ENCODE results near the gene RUNX1.

Gene RUNX1

DNA sequence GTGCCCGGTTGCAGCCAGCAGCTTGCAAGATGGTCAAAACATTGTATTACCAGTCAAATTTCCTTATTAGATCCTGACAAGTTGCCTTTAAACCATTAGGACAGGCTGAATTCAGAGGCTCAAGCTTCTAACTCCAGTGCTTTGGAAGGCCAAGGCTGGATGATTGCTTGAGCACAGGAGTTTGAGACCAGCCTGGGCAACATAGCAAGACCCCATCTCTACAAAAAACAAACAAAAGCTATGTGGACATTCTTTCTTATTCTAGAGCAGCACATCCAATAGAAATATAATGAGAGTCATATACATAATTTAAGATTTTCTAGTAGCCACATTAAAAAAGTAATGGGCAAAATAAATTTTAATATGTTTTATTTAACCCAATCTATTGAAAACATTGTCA lies 149.3 kb downstream of the RUNX1 start:
- H3K27ac ChIP-seq = no peak overlapping the region
- TF ChIP-seq ZFX (IDR thresholded peaks at IDR 0.05; ENCODE audit: borderline replicate concordance) = no peak
- TF ChIP-seq, protein P1, sequence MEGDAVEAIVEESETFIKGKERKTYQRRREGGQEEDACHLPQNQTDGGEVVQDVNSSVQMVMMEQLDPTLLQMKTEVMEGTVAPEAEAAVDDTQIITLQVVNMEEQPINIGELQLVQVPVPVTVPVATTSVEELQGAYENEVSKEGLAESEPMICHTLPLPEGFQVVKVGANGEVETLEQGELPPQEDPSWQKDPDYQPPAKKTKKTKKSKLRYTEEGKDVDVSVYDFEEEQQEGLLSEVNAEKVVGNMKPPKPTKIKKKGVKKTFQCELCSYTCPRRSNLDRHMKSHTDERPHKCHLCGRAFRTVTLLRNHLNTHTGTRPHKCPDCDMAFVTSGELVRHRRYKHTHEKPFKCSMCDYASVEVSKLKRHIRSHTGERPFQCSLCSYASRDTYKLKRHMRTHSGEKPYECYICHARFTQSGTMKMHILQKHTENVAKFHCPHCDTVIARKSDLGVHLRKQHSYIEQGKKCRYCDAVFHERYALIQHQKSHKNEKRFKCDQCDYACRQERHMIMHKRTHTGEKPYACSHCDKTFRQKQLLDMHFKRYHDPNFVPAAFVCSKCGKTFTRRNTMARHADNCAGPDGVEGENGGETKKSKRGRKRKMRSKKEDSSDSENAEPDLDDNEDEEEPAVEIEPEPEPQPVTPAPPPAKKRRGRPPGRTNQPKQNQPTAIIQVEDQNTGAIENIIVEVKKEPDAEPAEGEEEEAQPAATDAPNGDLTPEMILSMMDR (IDR thresholded peaks at IDR 0.05) = no peak

DNA sequence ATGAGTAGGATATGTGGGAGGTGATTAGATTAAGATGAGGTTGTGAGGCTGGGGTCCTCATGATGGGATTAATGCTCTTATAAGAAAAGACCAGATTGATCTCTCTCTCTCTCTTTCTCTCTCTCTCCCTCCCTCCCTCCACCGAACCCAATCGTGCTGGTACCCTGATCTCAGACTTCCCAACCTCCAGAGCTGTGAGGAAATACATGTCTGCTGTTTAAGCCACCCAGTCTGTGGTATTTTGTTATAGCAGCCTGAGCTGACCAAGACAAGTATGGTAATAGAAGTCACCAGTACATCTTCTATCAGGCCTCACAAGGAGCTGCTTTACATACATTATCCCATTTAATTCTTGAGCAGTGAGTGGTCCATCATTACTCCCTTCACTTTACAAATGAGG lies 149.8 kb downstream of the RUNX1 start:
- no peak overlapping the region for H3K27ac ChIP-seq
- no peak for TF ChIP-seq ZFX (IDR thresholded peaks at IDR 0.05; ENCODE audit: borderline replicate concordance)
- TF ChIP-seq, protein P1 (IDR thresholded peaks at IDR 0.05) = no peak

GRCh38 chr21:34897828-34898227 lies 151.3 kb downstream of the RUNX1 start:
- TF ChIP-seq, protein P1 (IDR thresholded peaks at IDR 0.05) = no peak
- TF ChIP-seq ZFX (IDR thresholded peaks at IDR 0.05; ENCODE audit: borderline replicate concordance) = no peak
- no peak overlapping the region for H3K27ac ChIP-seq

DNA sequence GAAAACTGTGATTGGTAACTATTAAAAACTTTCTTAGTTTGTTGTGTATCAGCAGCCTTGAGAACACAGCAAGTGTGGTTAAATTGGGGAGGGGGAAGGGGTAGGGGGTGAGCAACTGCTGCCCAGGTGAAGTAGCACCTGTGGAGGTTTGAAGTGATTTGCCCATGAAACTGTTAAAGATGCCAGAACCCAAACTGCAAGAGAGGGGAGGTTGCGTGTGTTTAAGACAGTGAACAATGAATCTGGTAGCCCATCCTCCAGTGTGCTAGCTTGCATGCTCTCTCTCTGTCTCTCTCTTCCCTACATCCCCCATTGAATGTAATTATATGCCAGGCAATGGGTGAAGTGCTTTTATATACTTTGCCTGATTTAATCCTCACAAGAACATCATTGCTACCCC lies 154.7 kb downstream of the RUNX1 start:
- TF ChIP-seq, protein P1 (IDR thresholded peaks at IDR 0.05) = no peak
- H3K27ac ChIP-seq = no peak overlapping the region

- TF ChIP-seq, protein P1 (IDR thresholded peaks at IDR 0.05) = no peak
- TF ChIP-seq ZFX (IDR thresholded peaks at IDR 0.05; ENCODE audit: borderline replicate concordance) = no peak
- no peak overlapping the region for H3K27ac ChIP-seq
Observed at GRCh38 chr21:34892209-34892608, 156.9 kb downstream of the RUNX1 start.

- no peak overlapping the region for H3K27ac ChIP-seq
- TF ChIP-seq, protein P1 (IDR thresholded peaks at IDR 0.05) = no peak
- TF ChIP-seq ZFX (IDR thresholded peaks at IDR 0.05; ENCODE audit: borderline replicate concordance) = no peak
Observed at GRCh38 chr21:34891613-34891943, 157.5 kb downstream of the RUNX1 start.

DNA sequence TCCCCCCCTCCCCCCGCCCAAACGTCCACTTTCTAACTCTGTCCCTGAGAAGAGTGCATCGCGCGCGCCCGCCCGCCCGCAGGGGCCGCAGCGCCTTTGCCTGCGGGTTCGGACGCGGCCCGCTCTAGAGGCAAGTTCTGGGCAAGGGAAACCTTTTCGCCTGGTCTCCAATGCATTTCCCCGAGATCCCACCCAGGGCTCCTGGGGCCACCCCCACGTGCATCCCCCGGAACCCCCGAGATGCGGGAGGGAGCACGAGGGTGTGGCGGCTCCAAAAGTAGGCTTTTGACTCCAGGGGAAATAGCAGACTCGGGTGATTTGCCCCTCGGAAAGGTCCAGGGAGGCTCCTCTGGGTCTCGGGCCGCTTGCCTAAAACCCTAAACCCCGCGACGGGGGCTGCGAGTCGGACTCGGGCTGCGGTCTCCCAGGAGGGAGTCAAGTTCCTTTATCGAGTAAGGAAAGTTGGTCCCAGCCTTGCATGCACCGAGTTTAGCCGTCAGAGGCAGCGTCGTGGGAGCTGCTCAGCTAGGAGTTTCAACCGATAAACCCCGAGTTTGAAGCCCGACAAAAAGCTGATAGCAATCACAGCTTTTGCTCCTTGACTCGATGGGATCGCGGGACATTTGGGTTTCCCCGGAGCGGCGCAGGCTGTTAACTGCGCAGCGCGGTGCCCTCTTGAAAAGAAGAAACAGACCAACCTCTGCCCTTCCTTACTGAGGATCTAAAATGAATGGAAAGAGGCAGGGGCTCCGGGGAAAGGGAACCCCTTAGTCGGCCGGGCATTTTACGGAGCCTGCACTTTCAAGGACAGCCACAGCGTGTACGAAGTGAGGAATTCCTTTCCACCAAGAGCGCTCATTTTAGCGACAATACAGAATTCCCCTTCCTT lies 158.1 kb downstream of the RUNX1 start:
- TF ChIP-seq ZFX (IDR thresholded peaks at IDR 0.05; ENCODE audit: borderline replicate concordance) = no peak
- TF ChIP-seq, protein P1 (IDR thresholded peaks at IDR 0.05) = no peak
- H3K27ac ChIP-seq = no peak overlapping the region

All from 22Rv1 (cell line).